Neural cell (in vitro differentiated cells): ENCODE data around the gene SLBP. TPM values are rescaled to one million over a fixed set of nuclear protein-coding genes. Genes with fewer than 3 reads are reported as not detected.

ENCODE experiments used
- H2AFZ ChIP-seq: fragments of 200-600, 300-800 bp; sonication (generic), shearing (Covaris generic); 2 replicates; pipeline ENCODE4 v1.6.0; 2014; ENCODE audit warnings: low read depth, mild to moderate bottlenecking, antibody characterized with exemption, low read length, moderate library complexity
- H3F3A ChIP-seq: fragments of 200-600 bp; shearing (Covaris generic); 2 replicates; pipeline ENCODE4 v1.6.1; 2016; ENCODE audit warnings: mild to moderate bottlenecking, moderate library complexity, mixed read lengths, antibody characterized with exemption, low read length; ENCODE audit not compliant: insufficient read depth, poor library complexity, severe bottlenecking
- H3K27ac ChIP-seq: fragments of 200-600, 300-800 bp; sonication (generic), shearing (Covaris generic); 2 replicates; pipeline ENCODE4 v1.5.1; 2014; ENCODE audit warnings: mild to moderate bottlenecking, low read length, moderate library complexity
- H3K27me3 ChIP-seq: fragments of 300-800, 200-600 bp; sonication (generic), shearing (Covaris generic); 2 replicates; pipeline ENCODE4 v1.6.0; 2014; ENCODE audit warnings: mild to moderate bottlenecking, low read depth, low read length, moderate library complexity; ENCODE audit not compliant: insufficient read depth
- H3K36me3 ChIP-seq: fragments of 300-800, 200-600 bp; sonication (generic), shearing (Covaris generic); 2 replicates; pipeline ENCODE4 v1.5.1; 2014; ENCODE audit warnings: mild to moderate bottlenecking, antibody characterized with exemption, low read length, moderate library complexity; ENCODE audit not compliant: insufficient read depth
- H3K4me2 ChIP-seq: fragments of 300-800, 200-600 bp; sonication (generic), shearing (Covaris generic); 2 replicates; pipeline ENCODE4 v1.6.0; 2014; ENCODE audit warnings: mild to moderate bottlenecking, low read length
- H3K4me3 ChIP-seq: fragments of 300-800, 200-600 bp; sonication (generic), shearing (Covaris generic); 2 replicates; pipeline ENCODE4 v1.5.1; 2014; ENCODE audit warnings: mild to moderate bottlenecking, low read length, moderate library complexity
- H3K79me2 ChIP-seq: fragments of 200-600 bp; shearing (Covaris generic); replicated peaks from 2 replicates; pipeline ENCODE4 v1.6.0; 2014; ENCODE audit warnings: mild to moderate bottlenecking, low read length, moderate library complexity; ENCODE audit not compliant: insufficient read depth
- H3K9ac ChIP-seq: fragments of 300-800, 200-600 bp; sonication (generic), shearing (Covaris generic); 2 replicates; pipeline ENCODE4 v1.6.1; 2016; ENCODE audit warnings: mild to moderate bottlenecking, low read length, mixed read lengths
- H3K9me2 ChIP-seq: fragments of 200-600 bp; shearing (Covaris generic); 2 replicates; pipeline ENCODE4 v1.6.1; 2016; ENCODE audit warnings: mild to moderate bottlenecking, low read length, mixed read lengths; ENCODE audit not compliant: insufficient read depth
- H3K9me3 ChIP-seq: fragments of 200-600, 300-800 bp; sonication (generic), shearing (Covaris generic); 2 replicates; pipeline ENCODE4 v1.6.1; 2016; ENCODE audit warnings: mild to moderate bottlenecking, mixed run types, low read length, moderate library complexity, mixed read lengths
- H4K20me1 ChIP-seq: fragments of 200-600 bp; shearing (Covaris generic); 2 replicates; pipeline ENCODE4 v1.6.1; 2016; ENCODE audit warnings: mild to moderate bottlenecking, mixed run types; ENCODE audit not compliant: insufficient read depth
- CTCF ChIP-seq: fragments of 450-650 bp; IDR thresholded peaks from 2 replicates; pipeline ENCODE4 v1.5.1; 2014; ENCODE audit warnings: antibody characterized with exemption, mild to moderate bottlenecking, moderate library complexity; ENCODE audit not compliant: poor library complexity, severe bottlenecking
- EP300 ChIP-seq: fragments of 450-650 bp; conservative IDR thresholded peaks from 2 replicates; pipeline ENCODE4 v1.6.1; 2014; ENCODE audit warnings: antibody characterized with exemption, mild to moderate bottlenecking, moderate library complexity; ENCODE audit not compliant: poor library complexity, severe bottlenecking
- EZH2 ChIP-seq: fragments of 200-600, 300-800 bp; shearing (Covaris generic), sonication (generic); IDR thresholded peaks from 2 replicates; pipeline ENCODE4 v1.6.1; 2014; ENCODE audit warnings: antibody characterized with exemption, low read length, borderline replicate concordance, mild to moderate bottlenecking; ENCODE audit not compliant: insufficient read depth, poor library complexity, severe bottlenecking
- MXI1 ChIP-seq: fragments of 450-650 bp; conservative IDR thresholded peaks from 2 replicates; pipeline ENCODE4 v1.6.1; 2014; ENCODE audit warnings: antibody characterized with exemption, mild to moderate bottlenecking; ENCODE audit not compliant: poor library complexity, severe bottlenecking
- POLR2AphosphoS5 ChIP-seq: IDR thresholded peaks from 2 replicates; pipeline ENCODE4 v1.6.1; 2012
- RAD21 ChIP-seq: fragments of 450-650 bp; conservative IDR thresholded peaks from 2 replicates; pipeline ENCODE4 v1.6.1; 2014; ENCODE audit warnings: antibody characterized with exemption, mild to moderate bottlenecking, moderate library complexity
- REST ChIP-seq: IDR thresholded peaks from 2 replicates; pipeline ENCODE4 v1.6.1; 2012; ENCODE audit warnings: borderline replicate concordance
- SMC3 ChIP-seq: fragments of 450-650 bp; conservative IDR thresholded peaks from 2 replicates; pipeline ENCODE4 v1.6.1; 2014; ENCODE audit warnings: antibody characterized with exemption, mild to moderate bottlenecking, moderate library complexity; ENCODE audit not compliant: poor library complexity
- TAF1 ChIP-seq: IDR thresholded peaks from 2 replicates; pipeline ENCODE4 v1.6.1; 2012; ENCODE audit warnings: low read depth
- polyA plus RNA-seq: library from polyadenylated mRNA; depleted of rRNA; stranded (reverse); fragments of >200 nt; gene quantifications from 2 replicates; pipeline ENCODE4 v1.2.3, GENCODE V29; 2014

SLBP gene
- polyA plus RNA-seq, 1 donor from 2014 or later, result 111 TPM

- no peaks in the 10 kb centered on the region for H3K9me2 ChIP-seq
- no peaks in the 10 kb centered on the region for H3K79me2 ChIP-seq
- H3F3A ChIP-seq, result no peaks in the 10 kb centered on the region
- no peak overlapping the region for H3K27ac ChIP-seq
- no peak overlapping the region for H2AFZ ChIP-seq
- H3K27me3 ChIP-seq, result peaks cover 9% of the 10 kb centered on the region
- H3K9ac ChIP-seq, result no peak overlapping the region
- H3K4me3 ChIP-seq, result no peak overlapping the region
- no peak overlapping the region for H3K4me2 ChIP-seq
- H3K9me3 ChIP-seq, result no peaks in the 10 kb centered on the region
- TF ChIP-seq EZH2, result no peak
- TF ChIP-seq MXI1, result no peak
- TF ChIP-seq EP300, result no peak
- TF ChIP-seq POLR2AphosphoS5, result no peak
- no peak for TF ChIP-seq RAD21
- no peak for TF ChIP-seq TAF1
- no peak for TF ChIP-seq SMC3
- no peak for TF ChIP-seq REST
- TF ChIP-seq CTCF, result no peak
- H4K20me1 ChIP-seq, result no peaks in the 10 kb centered on the region
- no peaks in the 10 kb centered on the region for H3K36me3 ChIP-seq
Measured at GRCh38 chr4:1678244-1678643, 33.9 kb downstream of the SLBP start.

- Histone ChIP-seq H3K9me2 (no peaks in the 10 kb centered on the region), H4K20me1 (no peaks in the 10 kb centered on the region), H3K27ac (no peak overlapping the region), H3K4me2 (no peak overlapping the region), H3K9ac (no peak overlapping the region), H3F3A (no peaks in the 10 kb centered on the region), H2AFZ (no peak overlapping the region), H3K9me3 (no peaks in the 10 kb centered on the region), H3K4me3 (no peak overlapping the region), H3K79me2 (no peaks in the 10 kb centered on the region), H3K36me3 (no peaks in the 10 kb centered on the region), H3K27me3 (no peaks in the 10 kb centered on the region)
- no peak for TF ChIP-seq REST
Measured at GRCh38 chr4:1676605-1677525, 35.3 kb downstream of the SLBP start.
